CD4-positive, alpha-beta T cell treated with Interleukin-15 for 4 hours (primary cell): Measurements from ENCODE around the gene METTL27.
"Not testable (repeated sequence)": the region's sequence is repeated elsewhere in the genome, so short reads cannot be mapped to it uniquely, and the experiment has no call there.

ENCODE experiments used
- DNase-seq: peaks from one replicate; pipeline ENCODE4 v3.0.0-alpha.2; 2020; ENCODE audit warnings: low spot score

The METTL27 gene

GRCh38 chr7:73820013-73820412 lies 22.3 kb downstream of the METTL27 start:
- DNase-seq: no peak

- no peak for DNase-seq
Measured at GRCh38 chr7:73817121-73817520, 25.2 kb downstream of the METTL27 start.

DNA sequence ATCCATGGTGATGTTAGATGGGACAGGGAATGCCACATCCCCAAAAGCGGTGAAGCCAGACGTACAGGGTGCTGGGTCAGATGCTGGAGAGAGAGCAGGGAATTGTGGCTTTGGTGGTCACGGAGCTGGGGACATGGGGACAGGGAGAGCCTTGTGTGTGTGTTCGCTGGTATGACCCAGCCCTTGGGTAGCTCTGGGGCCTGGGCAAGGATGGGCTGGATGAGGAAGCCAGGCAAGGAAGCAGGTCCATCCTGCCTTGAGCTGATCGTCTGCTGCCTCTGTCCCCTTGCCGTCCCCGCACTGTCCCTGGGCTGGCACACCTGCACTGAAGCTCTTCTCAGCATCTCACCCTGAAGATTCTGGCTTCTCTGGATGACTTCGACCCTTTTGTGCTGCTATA lies 26.9 kb downstream of the METTL27 start:
- DNase-seq: no peak

DNA sequence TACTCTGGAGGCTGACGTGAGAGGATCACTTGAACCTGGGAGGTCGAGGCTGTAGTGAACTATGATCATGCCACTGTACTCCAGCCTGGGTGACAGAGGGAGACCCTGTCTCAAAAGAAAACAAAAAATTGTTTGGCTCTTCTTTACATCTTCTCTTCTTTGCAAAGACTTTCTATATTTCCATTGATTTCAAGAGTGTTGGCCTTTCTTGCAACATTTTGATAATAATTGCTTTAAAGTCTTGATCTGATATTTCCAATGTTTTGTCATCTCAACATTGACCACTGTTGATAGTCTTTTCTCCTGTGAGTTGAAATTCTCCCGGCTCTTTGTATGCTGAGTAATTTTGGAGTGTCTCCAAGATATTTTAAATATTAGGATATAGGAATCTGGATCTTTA lies 29.3 kb downstream of the METTL27 start:
- no peak for DNase-seq

DNA sequence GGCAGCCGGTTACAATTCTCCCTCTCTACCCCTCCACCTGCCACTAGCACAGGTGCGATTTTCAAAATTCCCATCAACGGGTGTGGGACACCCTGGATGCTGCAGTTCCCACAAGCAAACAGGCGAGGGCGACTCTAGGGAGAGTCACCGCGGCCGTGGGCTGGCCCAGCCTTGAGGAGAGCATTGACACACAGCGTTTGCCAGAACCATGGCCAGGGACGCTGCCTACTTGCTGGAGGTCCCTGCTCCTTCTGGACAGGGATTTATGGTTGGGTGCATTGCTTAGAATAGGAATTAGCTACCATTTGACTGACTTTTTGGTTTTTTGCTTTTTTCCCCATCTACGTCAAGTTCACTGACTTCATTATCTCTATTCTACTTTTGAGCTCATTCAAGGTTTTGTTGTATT lies 30.6 kb downstream of the METTL27 start:
- DNase-seq: peak; percentile 50

DNA sequence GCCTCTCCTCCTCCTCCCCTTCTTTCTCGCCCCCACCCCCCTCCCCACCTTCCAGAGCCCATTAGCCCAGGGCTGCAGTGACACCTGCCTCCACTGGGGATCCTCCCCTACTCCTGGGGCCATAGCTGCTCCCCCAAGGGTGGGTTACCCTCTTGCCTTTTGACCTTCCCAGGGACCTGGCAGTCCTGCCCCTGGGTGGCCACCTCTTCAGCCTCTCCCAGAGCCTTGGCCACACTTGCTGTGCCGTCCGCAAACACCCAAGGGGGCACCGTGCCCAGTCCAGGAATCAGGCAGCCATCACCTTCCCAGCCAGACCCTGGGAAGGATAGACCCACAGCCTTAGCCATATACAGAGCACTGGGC lies 31.3 kb downstream of the METTL27 start:
- DNase-seq: no peak

- DNase-seq: no peak
Measured at GRCh38 chr7:73809467-73809951, 32.8 kb downstream of the METTL27 start.

- no peak for DNase-seq
Measured at GRCh38 chr7:73802459-73802858, 39.9 kb downstream of the METTL27 start.

DNA sequence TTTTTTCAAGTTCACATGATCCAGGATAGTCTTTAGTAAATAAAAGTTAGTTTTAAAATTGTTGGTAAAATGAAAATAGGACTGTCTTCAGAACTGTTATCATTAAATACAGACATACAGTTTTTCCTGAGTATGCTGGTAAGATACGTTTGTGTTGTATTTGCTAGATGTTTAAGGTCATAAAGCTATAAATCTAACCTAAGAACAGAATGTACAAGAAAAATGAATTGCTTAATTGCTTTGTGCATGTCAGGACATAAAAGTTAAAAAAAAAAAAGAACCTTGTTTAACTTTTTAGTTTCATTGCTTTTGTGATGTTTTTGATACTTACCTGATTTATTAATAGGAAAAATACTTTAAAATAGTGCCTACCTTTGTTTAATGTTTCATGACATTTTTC lies 40.7 kb downstream of the METTL27 start:
- no peak for DNase-seq

DNA sequence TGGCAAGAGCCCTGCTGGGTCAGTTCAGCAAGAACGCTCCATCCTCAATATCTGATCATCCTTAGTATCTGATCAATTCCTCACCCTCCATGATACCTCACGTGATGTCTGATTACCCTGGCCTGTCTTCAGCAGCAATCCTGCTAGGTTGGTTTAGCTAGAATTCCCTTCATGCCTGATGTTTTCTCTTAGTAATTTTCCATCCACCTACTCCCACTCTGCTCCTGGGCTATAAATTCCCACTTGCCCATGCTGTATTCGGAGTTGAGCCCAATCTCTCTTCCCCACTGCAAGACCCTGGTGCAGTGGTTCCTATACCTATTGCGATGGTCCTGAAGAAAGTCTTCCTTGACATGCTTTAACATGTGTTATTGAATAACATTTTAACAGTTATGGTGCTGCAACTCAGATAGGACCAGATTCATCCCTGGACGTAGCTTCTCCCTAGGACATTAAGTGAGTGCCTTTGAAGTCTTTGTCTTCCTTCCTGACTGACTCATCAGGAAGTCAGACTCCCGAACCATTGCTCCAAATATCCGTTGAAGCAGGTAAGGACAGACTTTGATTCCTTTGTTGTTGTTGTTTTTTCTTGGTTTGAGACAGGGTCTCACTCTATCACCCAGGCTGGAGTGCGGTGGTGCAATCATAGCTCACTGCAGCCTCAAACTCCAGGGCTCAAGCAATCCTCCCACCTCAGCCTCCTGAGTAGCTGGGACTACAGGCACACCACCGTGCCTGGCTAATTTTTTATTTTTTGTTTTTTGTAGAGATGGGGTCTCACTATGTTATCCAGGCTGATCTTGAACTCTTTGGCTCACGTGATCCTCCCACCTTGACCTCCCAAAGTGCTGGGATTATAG lies 42.8 kb downstream of the METTL27 start:
- DNase-seq: no peak

DNA sequence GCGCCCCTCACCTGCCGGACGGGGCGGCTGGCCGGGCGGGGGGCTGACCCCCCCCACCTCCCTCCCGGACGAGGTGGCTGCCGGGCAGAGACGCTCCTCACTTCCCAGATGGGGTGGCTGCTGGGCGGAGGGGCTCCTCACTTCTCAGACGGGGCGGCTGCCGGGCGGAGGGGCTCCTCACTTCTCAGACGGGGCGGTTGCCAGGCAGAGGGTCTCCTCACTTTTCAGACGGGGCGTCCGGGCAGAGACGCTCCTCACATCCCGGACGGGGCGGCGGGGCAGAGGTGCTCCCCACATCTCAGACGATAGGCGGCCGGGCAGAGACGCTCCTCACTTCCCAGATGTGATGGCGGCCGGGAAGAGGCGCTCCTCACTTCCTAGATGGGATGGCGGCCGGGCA lies 45.1 kb downstream of the METTL27 start:
- not testable (repeated sequence) for DNase-seq

DNA sequence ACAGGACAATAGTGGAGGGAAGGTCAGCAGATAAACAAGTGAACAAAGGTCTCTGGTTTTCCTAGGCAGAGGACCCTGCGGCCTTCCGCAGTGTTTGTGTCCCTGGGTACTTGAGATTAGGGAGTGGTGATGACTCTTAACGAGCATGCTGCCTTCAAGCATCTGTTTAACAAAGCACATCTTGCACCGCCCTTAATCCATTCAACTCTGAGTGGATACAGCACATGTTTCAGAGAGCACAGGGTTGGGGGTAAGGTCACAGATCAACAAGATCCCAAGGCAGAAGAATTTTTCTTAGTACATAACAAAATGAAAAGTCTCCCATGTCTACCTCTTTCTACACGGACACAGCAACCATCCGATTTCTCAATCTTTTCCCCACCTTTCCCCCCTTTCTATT lies 45.7 kb downstream of the METTL27 start:
- DNase-seq: not testable (repeated sequence)

DNA sequence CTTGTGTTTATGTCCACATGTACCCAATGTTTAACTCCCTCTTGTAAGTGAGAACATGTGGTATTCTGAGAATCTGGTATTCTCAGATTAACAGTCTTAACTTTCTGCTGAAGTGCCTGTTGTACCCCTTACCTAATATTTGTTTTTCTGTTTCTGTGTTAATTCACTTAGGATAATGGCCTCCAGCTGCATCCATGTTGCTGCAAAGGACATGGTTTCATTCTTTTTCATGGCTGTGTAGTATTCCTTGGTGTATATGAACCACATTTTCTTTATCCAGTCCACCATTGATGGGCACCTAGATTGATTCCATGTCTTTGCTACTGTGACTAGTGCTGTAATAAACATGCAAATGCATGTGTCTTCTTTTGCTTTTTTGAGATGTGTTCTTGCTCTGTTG lies 47.1 kb downstream of the METTL27 start:
- not testable (repeated sequence) for DNase-seq

GRCh38 chr7:73791170-73791690 lies 51.1 kb downstream of the METTL27 start:
- not testable (repeated sequence) for DNase-seq

DNA sequence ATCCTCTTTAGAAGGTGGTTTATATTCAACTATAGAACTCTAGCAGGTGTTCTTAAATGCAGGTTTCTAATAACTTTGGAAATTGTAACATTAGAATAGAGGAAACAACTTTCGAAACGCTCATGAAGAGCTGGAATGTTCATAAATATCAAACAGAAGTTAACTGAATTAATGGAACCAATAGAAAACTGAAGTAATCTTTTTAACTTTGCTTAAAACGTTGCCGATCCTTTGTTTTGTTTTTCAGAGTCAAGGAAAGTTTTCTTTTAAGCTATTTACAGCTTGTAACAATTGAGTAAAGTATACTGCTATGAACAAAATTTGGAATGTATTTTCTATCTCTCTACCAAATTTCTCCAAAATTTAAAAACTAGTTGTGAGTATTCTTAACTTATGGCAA lies 53.3 kb downstream of the METTL27 start:
- no peak for DNase-seq

DNA sequence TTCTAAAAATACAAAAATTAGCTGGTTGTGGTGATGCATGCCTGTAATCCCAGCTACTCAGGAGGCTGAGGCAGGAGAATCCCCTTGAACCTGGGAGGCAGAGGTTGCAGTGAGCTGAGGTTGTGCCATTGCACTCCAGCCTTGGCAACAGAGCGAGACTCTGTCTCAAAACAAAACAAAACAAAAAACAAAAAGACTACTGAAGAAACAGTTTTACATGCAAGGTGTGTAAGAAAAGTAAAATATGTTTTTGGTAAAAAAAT lies 54.6 kb downstream of the METTL27 start:
- not testable (repeated sequence) for DNase-seq

DNA sequence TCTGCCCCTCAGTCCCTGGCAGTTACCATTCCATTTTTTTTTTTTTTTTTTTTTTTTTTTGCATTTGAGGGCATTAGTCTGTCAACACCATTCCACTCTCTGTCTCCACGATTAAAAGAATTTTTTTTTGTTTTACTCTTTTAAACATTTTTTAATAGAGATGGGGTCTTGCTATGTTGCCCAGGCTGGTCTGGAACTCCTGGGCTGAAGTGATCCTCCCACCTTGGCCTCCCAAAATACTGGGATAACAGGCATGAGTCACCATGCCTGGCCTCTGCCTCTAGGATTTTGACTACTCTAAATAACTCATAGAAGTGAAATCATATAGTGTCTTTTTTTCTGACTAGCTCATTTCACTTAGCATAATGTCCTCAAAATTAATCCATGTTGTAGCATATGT lies 55.7 kb downstream of the METTL27 start:
- DNase-seq: no peak
